ENCODE data around the gene PLEKHG2.

Gene PLEKHG2

GRCh38 chr19:39408392-39409207 lies 3.9 kb upstream of the PLEKHG2 start:
- Histone ChIP-seq H3K36me3 (ENCODE audit: control insufficient read depth in 2 of 2, insufficient read depth in 2 of 2, low read length in 2 of 2) (peaks cover 11 to 20% of the 10 kb centered on the region in 2 donors), H3K9me3 (ENCODE audit: control insufficient read depth in 2 of 2, low read length in 2 of 2) (no peaks in the 10 kb centered on the region), H3K4me3 (ENCODE audit: low read length in 2 of 2) (peak overlapping the region; percentile 96 to 100), H3K27ac (ENCODE audit: low read length) (peak overlapping the region; percentile 100), H3K9ac (ENCODE audit: low read length in 2 of 2) (peak overlapping the region; percentile 99 to 100), H3K27me3 (ENCODE audit: control insufficient read depth in 1 of 2, insufficient read depth in 2 of 2, low read length in 2 of 2) (no peaks in the 10 kb centered on the region), H3K4me1 (ENCODE audit: control insufficient read depth, insufficient read depth, low read length) (peaks cover 42% of the 10 kb centered on the region)

DNA sequence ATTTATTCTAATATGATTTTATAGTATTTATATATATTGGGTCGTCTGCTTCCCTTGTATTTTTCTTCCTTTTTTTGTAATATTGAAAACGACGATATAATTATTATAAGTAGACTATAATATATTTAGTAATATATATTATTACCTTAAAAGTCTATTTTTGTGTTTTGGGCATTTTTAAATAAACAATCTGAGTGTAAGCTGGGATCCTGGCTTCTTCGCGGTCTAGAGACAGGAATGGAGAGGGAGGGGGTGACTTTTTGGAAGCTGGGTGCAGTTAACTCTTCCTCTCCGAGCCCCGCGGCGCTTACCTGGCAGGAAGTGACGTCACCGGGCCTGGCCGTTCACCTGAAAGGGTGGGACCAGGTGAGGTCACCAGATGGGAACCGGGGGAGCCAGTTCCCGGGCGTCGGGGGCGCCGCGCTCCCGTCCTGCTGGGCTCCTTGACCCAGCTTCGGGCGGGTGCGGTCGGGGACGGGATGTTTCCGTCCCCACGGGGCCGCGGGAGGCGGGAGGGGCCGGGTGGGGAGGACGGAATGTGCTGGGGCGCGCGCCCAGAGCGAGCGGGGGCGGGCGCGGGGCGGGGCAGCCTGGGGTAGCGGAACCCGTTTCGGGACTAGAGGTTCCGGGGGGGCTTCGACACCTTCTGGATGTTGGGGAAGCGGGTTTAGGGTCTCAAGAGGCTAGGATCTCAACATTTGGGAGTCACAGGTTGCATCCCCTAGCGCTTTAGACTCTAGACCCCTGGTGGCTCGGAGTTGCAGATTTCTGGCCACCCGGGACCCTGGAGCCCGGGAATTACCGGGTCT lies 3.1 kb upstream of the PLEKHG2 start:
- H3K9me3 ChIP-seq (ENCODE audit: control insufficient read depth in 2 of 2, low read length in 2 of 2) = no peaks in the 10 kb centered on the region
- peak overlapping the region; percentile 100 for H3K27ac ChIP-seq (ENCODE audit: low read length)
- no peaks in the 10 kb centered on the region for H3K27me3 ChIP-seq (ENCODE audit: control insufficient read depth in 1 of 2, insufficient read depth in 2 of 2, low read length in 2 of 2)
- H3K4me3 ChIP-seq (ENCODE audit: low read length in 2 of 2) = peak overlapping the region; percentile 96 to 100
- peak overlapping the region; percentile 99 to 100 for H3K9ac ChIP-seq (ENCODE audit: low read length in 2 of 2)
- peaks cover 46% of the 10 kb centered on the region for H3K4me1 ChIP-seq (ENCODE audit: control insufficient read depth, insufficient read depth, low read length)
- H3K36me3 ChIP-seq (ENCODE audit: control insufficient read depth in 2 of 2, insufficient read depth in 2 of 2, low read length in 2 of 2) = peaks cover 11 to 20% of the 10 kb centered on the region in 2 donors

DNA sequence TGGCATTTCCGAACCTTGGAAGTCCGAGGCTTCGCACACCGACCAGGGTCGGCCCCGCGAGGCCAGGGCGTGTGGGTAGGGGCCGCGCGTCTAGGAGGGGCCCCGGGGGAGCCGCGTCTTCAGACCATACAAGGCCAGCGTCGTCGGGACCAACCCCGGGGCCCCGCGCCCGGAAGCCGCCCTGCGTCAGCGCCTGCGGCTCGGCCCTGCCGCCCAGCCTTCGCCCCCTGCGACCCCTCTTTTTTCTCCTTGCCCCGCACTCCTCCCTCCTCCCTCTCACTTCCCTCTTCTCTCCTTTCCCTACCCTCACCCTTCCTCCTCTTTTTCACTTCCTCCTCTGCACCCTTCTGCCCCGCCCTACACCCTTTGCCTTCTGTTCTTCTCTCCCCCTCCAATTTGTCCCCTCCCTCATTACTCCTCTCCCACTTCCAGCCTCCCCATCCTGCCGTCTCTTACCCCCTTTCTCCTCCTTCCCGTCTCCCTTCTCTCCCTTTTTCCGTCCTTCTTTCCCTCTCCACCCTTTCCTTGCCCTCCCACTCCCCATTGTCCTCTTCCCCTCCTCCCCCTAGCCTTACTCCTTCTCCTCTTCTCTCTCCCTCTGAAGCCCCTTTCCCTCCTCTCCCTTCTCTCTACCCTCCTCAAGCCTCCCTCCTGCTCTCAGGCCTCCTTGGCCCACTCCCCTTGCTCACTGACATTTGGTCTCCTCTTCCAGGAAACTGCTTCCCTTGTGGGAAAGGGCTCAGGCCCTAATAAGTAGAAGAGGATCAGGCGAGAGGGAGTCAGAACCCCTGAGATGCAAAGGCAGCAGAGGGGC lies 2.2 kb upstream of the PLEKHG2 start:
- peak overlapping the region; percentile 99 to 100 for H3K9ac ChIP-seq (ENCODE audit: low read length in 2 of 2)
- H3K4me3 ChIP-seq (ENCODE audit: low read length in 2 of 2) = peak overlapping the region; percentile 50 to 96
- H3K27ac ChIP-seq (ENCODE audit: low read length) = peak overlapping the region; percentile 100
- no peaks in the 10 kb centered on the region for H3K27me3 ChIP-seq (ENCODE audit: control insufficient read depth in 1 of 2, insufficient read depth in 2 of 2, low read length in 2 of 2)
- no peaks in the 10 kb centered on the region for H3K9me3 ChIP-seq (ENCODE audit: control insufficient read depth in 2 of 2, low read length in 2 of 2)
- H3K36me3 ChIP-seq (ENCODE audit: control insufficient read depth in 2 of 2, insufficient read depth in 2 of 2, low read length in 2 of 2) = peaks cover 11 to 20% of the 10 kb centered on the region in 2 donors
- peaks cover 51% of the 10 kb centered on the region for H3K4me1 ChIP-seq (ENCODE audit: control insufficient read depth, insufficient read depth, low read length)

GRCh38 chr19:39410831-39411080 lies 1.7 kb upstream of the PLEKHG2 start:
- Histone ChIP-seq H3K4me1 (ENCODE audit: control insufficient read depth, insufficient read depth, low read length) (peaks cover 54% of the 10 kb centered on the region), H3K36me3 (ENCODE audit: control insufficient read depth in 2 of 2, insufficient read depth in 2 of 2, low read length in 2 of 2) (peaks cover 12 to 20% of the 10 kb centered on the region in 2 donors), H3K27ac (ENCODE audit: low read length) (peak overlapping the region; percentile 100), H3K9me3 (ENCODE audit: control insufficient read depth in 2 of 2, low read length in 2 of 2) (no peaks in the 10 kb centered on the region), H3K9ac (ENCODE audit: low read length in 2 of 2) (peak overlapping the region; percentile 99 to 100), H3K4me3 (ENCODE audit: low read length in 2 of 2) (peak overlapping the region; percentile 50 to 96), H3K27me3 (ENCODE audit: control insufficient read depth in 1 of 2, insufficient read depth in 2 of 2, low read length in 2 of 2) (no peaks in the 10 kb centered on the region)

- H3K9ac ChIP-seq (ENCODE audit: low read length in 2 of 2) = peak overlapping the region; percentile 99 to 100
- peaks cover 13 to 20% of the 10 kb centered on the region in 2 donors for H3K36me3 ChIP-seq (ENCODE audit: control insufficient read depth in 2 of 2, insufficient read depth in 2 of 2, low read length in 2 of 2)
- peaks cover 53% of the 10 kb centered on the region for H3K4me1 ChIP-seq (ENCODE audit: control insufficient read depth, insufficient read depth, low read length)
- H3K27me3 ChIP-seq (ENCODE audit: control insufficient read depth in 1 of 2, insufficient read depth in 2 of 2, low read length in 2 of 2) = no peaks in the 10 kb centered on the region
- H3K9me3 ChIP-seq (ENCODE audit: control insufficient read depth in 2 of 2, low read length in 2 of 2) = no peaks in the 10 kb centered on the region
- H3K27ac ChIP-seq (ENCODE audit: low read length) = peak overlapping the region; percentile 100
- H3K4me3 ChIP-seq (ENCODE audit: low read length in 2 of 2) = peak overlapping the region; percentile 50 to 96
Measured at GRCh38 chr19:39411081-39411831, 1.2 kb upstream of the PLEKHG2 start.

DNA sequence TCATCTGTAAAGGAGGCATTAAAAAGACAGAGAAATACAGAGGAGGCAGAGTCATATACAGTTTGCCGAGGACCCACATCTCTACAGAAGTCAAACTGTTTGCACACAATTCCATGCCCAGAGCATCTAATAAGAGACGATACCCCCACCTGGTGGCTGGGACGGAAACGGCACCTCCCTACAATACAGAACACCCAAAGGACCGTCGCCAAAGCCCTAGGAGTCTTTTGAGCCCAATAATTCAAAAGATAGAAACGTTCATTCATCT lies 703 bp upstream of the PLEKHG2 start:
- no peaks in the 10 kb centered on the region for H3K27me3 ChIP-seq (ENCODE audit: control insufficient read depth in 1 of 2, insufficient read depth in 2 of 2, low read length in 2 of 2)
- H3K9ac ChIP-seq (ENCODE audit: low read length in 2 of 2) = peak overlapping the region; percentile 99 to 100
- H3K4me3 ChIP-seq (ENCODE audit: low read length in 2 of 2) = peak overlapping the region; percentile 50 to 96
- H3K9me3 ChIP-seq (ENCODE audit: control insufficient read depth in 2 of 2, low read length in 2 of 2) = no peaks in the 10 kb centered on the region
- peaks cover 52% of the 10 kb centered on the region for H3K4me1 ChIP-seq (ENCODE audit: control insufficient read depth, insufficient read depth, low read length)
- H3K36me3 ChIP-seq (ENCODE audit: control insufficient read depth in 2 of 2, insufficient read depth in 2 of 2, low read length in 2 of 2) = peaks cover 16 to 20% of the 10 kb centered on the region in 2 donors
- H3K27ac ChIP-seq (ENCODE audit: low read length) = peak overlapping the region; percentile 100

- Histone ChIP-seq H3K27me3 (ENCODE audit: control insufficient read depth in 1 of 2, insufficient read depth in 2 of 2, low read length in 2 of 2) (no peaks in the 10 kb centered on the region), H3K4me3 (ENCODE audit: low read length in 2 of 2) (peak overlapping the region; percentile 93 to 96), H3K27ac (ENCODE audit: low read length) (peak overlapping the region; percentile 100), H3K9ac (ENCODE audit: low read length in 2 of 2) (peak overlapping the region; percentile 86 to 96), H3K36me3 (ENCODE audit: control insufficient read depth in 2 of 2, insufficient read depth in 2 of 2, low read length in 2 of 2) (peaks cover 11 to 17% of the 10 kb centered on the region in 2 donors), H3K9me3 (ENCODE audit: control insufficient read depth in 2 of 2, low read length in 2 of 2) (no peaks in the 10 kb centered on the region), H3K4me1 (ENCODE audit: control insufficient read depth, insufficient read depth, low read length) (peaks cover 52% of the 10 kb centered on the region)
Measured at GRCh38 chr19:39412867-39413271, 400 bp downstream of the PLEKHG2 start.

DNA sequence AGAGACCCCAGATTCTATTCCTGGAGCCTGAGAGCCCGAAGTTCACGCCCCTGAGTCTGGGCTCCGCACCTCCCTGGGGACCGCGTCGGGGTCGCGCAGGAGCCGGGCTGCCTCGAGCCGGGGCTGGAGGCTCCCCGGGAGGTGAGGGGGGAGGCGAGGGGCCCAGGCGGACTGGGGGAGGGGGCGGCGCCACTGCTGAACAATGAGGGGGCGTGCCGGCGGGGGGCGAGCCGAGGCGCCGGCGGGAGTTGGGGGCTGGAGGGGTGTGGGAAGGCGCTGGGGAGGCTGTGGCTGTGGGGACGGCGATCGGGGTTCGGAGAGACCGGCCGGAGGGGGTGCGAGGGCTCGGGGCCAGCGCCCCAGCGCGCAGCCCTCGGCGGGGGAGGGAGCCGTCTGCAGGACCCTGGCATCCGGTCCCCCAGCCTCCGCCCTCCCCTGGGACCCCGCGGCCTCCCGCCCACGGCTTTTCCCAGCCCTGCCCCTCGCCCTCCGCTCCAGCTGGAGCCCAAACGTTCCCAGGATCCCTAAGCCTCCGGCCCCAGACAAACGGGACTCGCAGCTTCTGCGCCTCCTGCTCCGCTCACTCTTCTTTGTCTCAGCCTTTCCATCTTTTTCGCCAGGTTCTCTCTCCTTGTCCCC lies 922 bp downstream of the PLEKHG2 start:
- Histone ChIP-seq H3K27ac (ENCODE audit: low read length) (peak overlapping the region; percentile 100), H3K4me3 (ENCODE audit: low read length in 2 of 2) (peak overlapping the region; percentile 93 to 96), H3K36me3 (ENCODE audit: control insufficient read depth in 2 of 2, insufficient read depth in 2 of 2, low read length in 2 of 2) (peaks cover 6 to 12% of the 10 kb centered on the region in 2 donors), H3K9ac (ENCODE audit: low read length in 2 of 2) (peak overlapping the region; percentile 86 to 96), H3K9me3 (ENCODE audit: control insufficient read depth in 2 of 2, low read length in 2 of 2) (no peaks in the 10 kb centered on the region), H3K27me3 (ENCODE audit: control insufficient read depth in 1 of 2, insufficient read depth in 2 of 2, low read length in 2 of 2) (no peaks in the 10 kb centered on the region), H3K4me1 (ENCODE audit: control insufficient read depth, insufficient read depth, low read length) (peaks cover 52% of the 10 kb centered on the region)

DNA sequence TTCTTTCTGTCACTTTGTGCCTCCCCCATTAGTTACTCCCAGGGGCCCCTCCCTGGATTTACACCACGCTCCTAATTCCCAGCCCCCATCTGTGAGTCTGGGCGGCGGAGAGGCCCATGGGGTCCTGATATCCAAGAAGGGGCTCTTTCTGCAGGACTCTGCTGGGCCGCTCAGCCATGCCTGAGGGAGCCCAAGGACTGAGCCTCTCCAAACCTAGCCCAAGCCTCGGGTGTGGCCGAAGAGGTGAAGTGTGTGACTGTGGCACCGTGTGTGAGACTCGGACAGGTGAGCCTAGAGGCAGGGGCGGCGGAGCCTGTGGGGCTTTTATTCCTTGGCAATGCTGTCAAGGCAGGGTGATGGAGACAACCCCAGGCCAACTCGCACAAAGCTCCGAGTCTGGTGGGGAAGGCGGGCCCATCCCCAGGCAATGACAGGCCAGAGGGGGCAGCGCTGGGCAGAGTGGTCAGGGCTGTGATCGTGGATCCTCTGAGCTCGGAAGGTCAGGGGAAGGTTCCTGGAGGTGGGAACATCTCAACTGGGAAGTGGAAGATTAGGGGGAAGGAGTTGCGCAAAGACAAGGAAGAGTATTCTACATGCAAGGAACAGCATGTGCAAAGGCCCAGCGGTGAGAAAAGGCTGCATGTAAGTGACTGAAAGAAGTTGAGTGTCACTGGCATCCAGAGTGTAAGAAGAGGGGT lies 1.6 kb downstream of the PLEKHG2 start:
- Histone ChIP-seq H3K9ac (ENCODE audit: low read length in 2 of 2) (peak overlapping the region; percentile 68 to 96), H3K27me3 (ENCODE audit: control insufficient read depth in 1 of 2, insufficient read depth in 2 of 2, low read length in 2 of 2) (no peaks in the 10 kb centered on the region), H3K4me1 (ENCODE audit: control insufficient read depth, insufficient read depth, low read length) (peaks cover 46% of the 10 kb centered on the region), H3K4me3 (ENCODE audit: low read length in 2 of 2) (peak overlapping the region; percentile 93 to 96), H3K36me3 (ENCODE audit: control insufficient read depth in 2 of 2, insufficient read depth in 2 of 2, low read length in 2 of 2) (peaks cover 5 to 13% of the 10 kb centered on the region in 2 donors), H3K27ac (ENCODE audit: low read length) (peak overlapping the region; percentile 100), H3K9me3 (ENCODE audit: control insufficient read depth in 2 of 2, low read length in 2 of 2) (no peaks in the 10 kb centered on the region)

Measured in stomach smooth muscle (tissue), 2 donors.